H1 (cell line): ENCODE results near the gene TMA7. TPM values are rescaled to one million over a fixed set of nuclear protein-coding genes. Genes with fewer than 3 reads are reported as not detected.

ENCODE experiments used
- CTCF ChIA-PET: fragments of 300-600 bp; sonication (Branson Sonifier 250); formaldehyde crosslinking; loops from one replicate; lab custom pipeline; 2021; ENCODE audit not compliant: partially characterized antibody; lab: Charles Lee
- POLR2A ChIA-PET: fragments of 300-600 bp; sonication (Branson Sonifier 250); formaldehyde crosslinking; loops from one replicate; lab custom pipeline; 2021; ENCODE audit warnings: inconsistent platforms; ENCODE audit not compliant: partially characterized antibody; lab: Charles Lee
- DNase-seq, 2 experiments: peaks; one replicate each; pipeline versions ENCODE4 v3.0.0 to v3.0.0-alpha.2; 2010 to 2022; ENCODE audit warnings: low spot score in 2 of 2, low read depth in 1 of 2, mixed read lengths in 1 of 2
- FAIRE-seq: peaks from 2 replicates; lab custom pipeline; 2011; peaks lifted over from hg19 to GRCh38; lab: Jason Lieb, UNC
- H2AFZ ChIP-seq: 2 replicates; pipeline ENCODE4 v1.8.1; 2012; ENCODE audit warnings: low read length, inconsistent platforms
- H2AK5ac ChIP-seq: 2 replicates; pipeline ENCODE4 v1.6.1; 2013; ENCODE audit warnings: low read depth, low read length
- H2BK120ac ChIP-seq: replicated peaks from 2 replicates; pipeline ENCODE3; 2013; ENCODE audit warnings: low read depth, low read length, inconsistent platforms
- H2BK12ac ChIP-seq: 2 replicates; pipeline ENCODE4 v1.6.1; 2013; ENCODE audit warnings: low read depth, low read length
- H2BK15ac ChIP-seq: 2 replicates; pipeline ENCODE4 v1.6.1; 2013; ENCODE audit warnings: low read length
- H2BK20ac ChIP-seq: 2 replicates; pipeline ENCODE4 v1.6.1; 2013; ENCODE audit warnings: low read length
- H2BK5ac ChIP-seq: 2 replicates; pipeline ENCODE4 v1.6.1; 2013; ENCODE audit warnings: low read depth, low read length
- H3K14ac ChIP-seq: 2 replicates; pipeline ENCODE4 v1.6.1; 2013; ENCODE audit warnings: inconsistent platforms; ENCODE audit not compliant: insufficient read length
- H3K18ac ChIP-seq: 2 replicates; pipeline ENCODE4 v1.6.1; 2013; ENCODE audit warnings: low read length; ENCODE audit errors: extremely low read depth
- H3K23ac ChIP-seq: 2 replicates; pipeline ENCODE4 v1.6.1; 2013; ENCODE audit warnings: inconsistent platforms; ENCODE audit not compliant: insufficient read length
- H3K23me2 ChIP-seq: 2 replicates; pipeline ENCODE4 v1.6.1; 2013; ENCODE audit warnings: low read depth, low read length
- H3K27ac ChIP-seq: 2 replicates; pipeline ENCODE4 v1.6.1; 2011; ENCODE audit warnings: low read depth, low read length, inconsistent platforms
- H3K27me3 ChIP-seq, 4 experiments: replicated peaks in 1 of 4; 1 replicate in 1 of 4; 2 replicates in 3 of 4; pipeline versions ENCODE4 v1.6.1 to v1.8.1; 2011 to 2013; ENCODE audit warnings: low read length in 3 of 4, mild to moderate bottlenecking in 3 of 4, inconsistent platforms in 2 of 4, mixed read lengths in 2 of 4, moderate library complexity in 1 of 4; ENCODE audit not compliant: control insufficient read depth in 3 of 4, insufficient read depth in 3 of 4; ENCODE audit errors: extremely low read depth in 1 of 4
- H3K36me3 ChIP-seq, 4 experiments: 2 replicates each; pipeline versions ENCODE4 v1.6.1 to v1.8.1; 2011 to 2013; ENCODE audit warnings: mild to moderate bottlenecking in 4 of 4, low read length in 3 of 4, moderate library complexity in 2 of 4, control low read depth in 1 of 4, inconsistent platforms in 1 of 4; ENCODE audit not compliant: insufficient read depth in 4 of 4, control insufficient read depth in 2 of 4
- H3K4ac ChIP-seq: replicated peaks from 2 replicates; pipeline ENCODE3; 2013; ENCODE audit warnings: low read length, low read depth, mixed read lengths, inconsistent platforms; ENCODE audit not compliant: insufficient read length
- H3K4me1 ChIP-seq, 4 experiments: replicated peaks in 1 of 4; 1 replicate in 1 of 4; 2 replicates in 3 of 4; pipeline versions ENCODE4 v1.6.1 to v1.8.1; 2011 to 2013; ENCODE audit warnings: low read length in 3 of 4, inconsistent platforms in 2 of 4, mixed read lengths in 1 of 4; ENCODE audit not compliant: insufficient read depth in 4 of 4, control insufficient read depth in 3 of 4
- H3K4me2 ChIP-seq, 2 experiments: 2 replicates each; pipeline versions ENCODE4 v1.6.1 to v1.8.1; 2011 to 2013; ENCODE audit warnings: low read depth in 2 of 2, low read length in 2 of 2, control low read depth in 1 of 2, inconsistent platforms in 1 of 2, mild to moderate bottlenecking in 1 of 2; ENCODE audit not compliant: insufficient read depth in 1 of 2
- H3K4me3 ChIP-seq, 4 experiments: fragments of 200-600, 300-600 bp in 1 of 4; sonication (generic), shearing (Covaris generic), sonication (Bioruptor Twin) in 1 of 4; 2 replicates each; pipeline versions ENCODE4 v1.5.1 to v1.8.1; 2011 to 2016; ENCODE audit warnings: low read length in 4 of 4, low read depth in 3 of 4, control low read depth in 2 of 4, inconsistent platforms in 2 of 4, mild to moderate bottlenecking in 2 of 4, mixed read lengths in 1 of 4, moderate library complexity in 1 of 4; ENCODE audit not compliant: insufficient read depth in 2 of 4; ENCODE audit errors: extremely low read depth in 1 of 4
- H3K56ac ChIP-seq: replicated peaks from 2 replicates; pipeline ENCODE3; 2013; ENCODE audit warnings: low read depth, mild to moderate bottlenecking, mixed read lengths, low read length, inconsistent platforms; ENCODE audit not compliant: insufficient read length
- H3K79me1 ChIP-seq: 2 replicates; pipeline ENCODE4 v1.6.1; 2013; ENCODE audit warnings: low read depth, low read length, control low read depth
- H3K79me2 ChIP-seq, 2 experiments: 2 replicates each; pipeline versions ENCODE4 v1.6.1 to v1.8.1; 2012 to 2013; ENCODE audit warnings: low read length in 2 of 2, mild to moderate bottlenecking in 2 of 2, inconsistent platforms in 1 of 2; ENCODE audit not compliant: insufficient read depth in 2 of 2, control insufficient read depth in 1 of 2
- H3K9ac ChIP-seq, 4 experiments: replicated peaks in 1 of 4; 1 replicate in 1 of 4; 2 replicates in 3 of 4; pipeline versions ENCODE4 v1.6.1 to v1.8.1; 2011 to 2013; ENCODE audit warnings: low read depth in 3 of 4, low read length in 3 of 4, control low read depth in 2 of 4, mild to moderate bottlenecking in 2 of 4, moderate library complexity in 2 of 4, inconsistent platforms in 1 of 4; ENCODE audit errors: extremely low read depth in 1 of 4
- H3K9me3 ChIP-seq, 2 experiments: 2 replicates each; pipeline versions ENCODE4 v1.6.1 to v1.8.1; 2012 to 2013; ENCODE audit warnings: mild to moderate bottlenecking in 2 of 2, moderate library complexity in 2 of 2, control low read depth in 1 of 2, inconsistent platforms in 1 of 2, low read depth in 1 of 2, low read length in 1 of 2, mixed read lengths in 1 of 2; ENCODE audit not compliant: insufficient read depth in 2 of 2
- H4K20me1 ChIP-seq, 2 experiments: replicated peaks in 1 of 2; 2 replicates each; pipeline versions ENCODE3 to v1.8.1; 2011 to 2013; ENCODE audit warnings: inconsistent platforms in 2 of 2, low read length in 2 of 2, mild to moderate bottlenecking in 1 of 2; ENCODE audit not compliant: insufficient read depth in 2 of 2, control insufficient read depth in 1 of 2
- H4K5ac ChIP-seq: 2 replicates; pipeline ENCODE4 v1.6.1; 2013; ENCODE audit warnings: low read length, low read depth, mixed read lengths, inconsistent platforms; ENCODE audit not compliant: insufficient read length
- H4K8ac ChIP-seq: 2 replicates; pipeline ENCODE4 v1.8.0; 2013; ENCODE audit warnings: mild to moderate bottlenecking, moderate library complexity, low read length, inconsistent platforms; ENCODE audit not compliant: insufficient read depth; ENCODE audit errors: extremely low read depth
- H4K91ac ChIP-seq: replicated peaks from 2 replicates; pipeline ENCODE3; 2013; ENCODE audit warnings: low read length, mixed read lengths, inconsistent platforms; ENCODE audit not compliant: insufficient read length
- ATF2 ChIP-seq: IDR thresholded peaks from 2 replicates; pipeline ENCODE4 v1.6.1; 2012; ENCODE audit warnings: low read length, inconsistent platforms
- BACH1 ChIP-seq: IDR thresholded peaks from 2 replicates; pipeline ENCODE4 v1.6.1; 2012; ENCODE audit warnings: low read length, improper control_type of control experiment
- BCL11A ChIP-seq, 2 experiments: IDR thresholded peaks; one replicate each; pipeline ENCODE4 v1.6.1; 2011; ENCODE audit warnings: low read depth in 2 of 2, low read length in 2 of 2, mild to moderate bottlenecking in 2 of 2
- CTBP2 ChIP-seq: IDR thresholded peaks from 2 replicates; pipeline ENCODE4 v1.7.0; 2011; ENCODE audit warnings: borderline replicate concordance, mild to moderate bottlenecking, moderate library complexity, mixed read lengths, low read length; ENCODE audit not compliant: insufficient read depth, insufficient read length
- EZH2 ChIP-seq: fragments of 200-600 bp; sonication (generic); IDR thresholded peaks from 2 replicates; pipeline ENCODE4 v1.7.1; 2012; ENCODE audit warnings: low read depth, mild to moderate bottlenecking, moderate library complexity, low read length, inconsistent platforms; ENCODE audit not compliant: severe bottlenecking
- GTF2F1 ChIP-seq: IDR thresholded peaks from 2 replicates; pipeline ENCODE4 v1.6.1; 2012; ENCODE audit warnings: low read depth, low read length, improper control_type of control experiment, borderline replicate concordance
- NANOG ChIP-seq: IDR thresholded peaks from 2 replicates; pipeline ENCODE4 v1.6.1; 2011; ENCODE audit warnings: low read length, low read depth, mild to moderate bottlenecking, inconsistent platforms; ENCODE audit not compliant: insufficient read depth, poor library complexity, severe bottlenecking
- POLR2A ChIP-seq, 2 experiments: IDR thresholded peaks; 1 replicate in 1 of 2; 2 replicates in 1 of 2; pipeline ENCODE4 v1.6.1; 2011; ENCODE audit warnings: low read depth in 2 of 2, low read length in 2 of 2, mild to moderate bottlenecking in 2 of 2; ENCODE audit errors: control extremely low read depth in 1 of 2
- POLR2AphosphoS5 ChIP-seq: IDR thresholded peaks from 2 replicates; pipeline ENCODE4 v1.6.1; 2011; ENCODE audit warnings: low read depth, low read length
- SIRT6 ChIP-seq: IDR thresholded peaks from one replicate; pipeline ENCODE4 v1.7.1; 2012; ENCODE audit warnings: low read length, inconsistent platforms
- YY1 ChIP-seq: IDR thresholded peaks from 2 replicates; pipeline ENCODE4 v1.6.1; 2011; ENCODE audit warnings: low read depth, mild to moderate bottlenecking, low read length
- WGBS, 2 experiments: shearing (Covaris generic) in 1 of 2; methylation state at CpG; one replicate each; pipeline versions ENCODE4 v1.1.6 to v1.1.7; 2013 to 2015; ENCODE audit warnings: low lambda C conversion rate in 2 of 2, mixed read lengths in 2 of 2, inconsistent platforms in 1 of 2, low coverage in 1 of 2, missing lambda C conversion rate in 1 of 2; ENCODE audit not compliant: insufficient replicate concordance in 2 of 2, insufficient coverage in 1 of 2, insufficient read length in 1 of 2; ENCODE audit errors: extremely low coverage in 1 of 2, missing lambda C conversion rate in 1 of 2; 5-methylcytosine and 5-hydroxymethylcytosine counted together
- polyA plus RNA-seq, 7 experiments: library from polyadenylated mRNA; depleted of rRNA in 3 of 7; stranded (reverse) in 5 of 7; unstranded in 2 of 7; fragments of >200 nt in 5 of 7; fragments of 200-250 nt in 2 of 7; gene quantifications; 1 replicate in 5 of 7; 2 replicates in 1 of 7; 4 replicates in 1 of 7; pipeline versions ENCODE4 v1.2.1 to v1.2.3, GENCODE V29; 2011 to 2013; ENCODE audit warnings: missing spikeins in 2 of 7, mixed read lengths in 2 of 7
- total RNA-seq: library from RNA; stranded (reverse); fragmentation: NEBNext Ultra II Directional; extraction: Animal tissue kit (Norgen Biotek cat#: 25700); gene quantifications from 2 replicates; pipeline ENCODE4 v1.2.1, GENCODE V29; 2021

TMA7 gene
- total and polyA plus RNA-seq, 2 of the 8 experiments (the other 6 are each of a cell fraction or from before 2014, with no cell fraction given), result 138 to 305 TPM

GRCh38 chr3:48433472-48434118 is 6.5 kb upstream of the TMA7 start:
- Histone ChIP-seq H2BK5ac (0 out of 2 replicates have a peak overlapping the region, but pooled peaks have one; percentile 9), H3K9ac (no peak overlapping the region), H4K8ac (no peak overlapping the region), H3K14ac (no peak overlapping the region), H2BK15ac (no peak overlapping the region), H3K36me3 (peaks cover 4 to 26% (median 12%) of the 10 kb centered on the region in 4 experiments; a peak in 6 of 8 replicates), H3K79me1 (peaks cover 2% of the 10 kb centered on the region; the same call in 1 of the 2 replicates), H3K4me3 (no peak overlapping the region), H4K91ac (no peak overlapping the region), H3K23ac (no peak overlapping the region), H2BK120ac (no peak overlapping the region), H4K5ac (no peak overlapping the region), H3K27ac (no peak overlapping the region), H3K4me2 (no peak overlapping the region), H3K27me3 (no peaks in the 10 kb centered on the region), H2BK12ac (no peak overlapping the region), H3K9me3 (no peaks in the 10 kb centered on the region), H3K4ac (no peak overlapping the region), H3K4me1 (peaks cover 4 to 12% (median 10%) of the 10 kb centered on the region in 4 experiments; a peak in 6 of 7 replicates), H3K23me2 (peaks cover 6% of the 10 kb centered on the region; the same call in 1 of the 2 replicates), H3K18ac (no peak overlapping the region), H3K56ac (no peak overlapping the region), H2BK20ac (no peak overlapping the region), H2AFZ (no peak overlapping the region), H4K20me1 (peaks cover 0 to 4% of the 10 kb centered on the region in 2 experiments), H2AK5ac (no peak overlapping the region), H3K79me2 (peaks cover 0 to 26% of the 10 kb centered on the region in 2 experiments; a peak in 1 of 4 replicates)
- DNase-seq, result no peak
- TF ChIP-seq ATF2, result no peak
- no peak for TF ChIP-seq POLR2A (IDR thresholded peaks at IDR 0.05; ENCODE audit: control extremely low read depth in 1 of 2, low read depth in 2 of 2, low read length in 2 of 2)
- no peak for TF ChIP-seq EZH2
- TF ChIP-seq POLR2AphosphoS5, result no peak
- TF ChIP-seq SIRT6, result no peak
- TF ChIP-seq YY1, result no peak
- TF ChIP-seq NANOG, result no peak
- no peak for TF ChIP-seq GTF2F1
- no peak for TF ChIP-seq BACH1
- no peak for TF ChIP-seq CTBP2
- no peak for TF ChIP-seq BCL11A (IDR thresholded peaks at IDR 0.05; ENCODE audit: low read depth in 2 of 2, low read length in 2 of 2)
- 93% methylated on average over 12 of the region's 12 CpGs; no CpG with 5 or more reads in 1 of the 2 experiments for WGBS, 2 experiments
- ChIA-PET CTCF (interaction anchor here (0.6 to 7.7 kb wide), 18 partner anchors 11 to 239 kb away, joined by 3 to 220 read pairs (median 6); partner anchors contain the start of gene SHISA5), POLR2A (interaction anchor here (0.8 to 31.5 kb wide), 9 partner anchors 10 to 192 kb away, joined by 3 to 650 read pairs (median 19); partner anchors contain the start of genes ATRIP, CCDC51, TMA7 and ZNF589)
- no peak for FAIRE-seq
